Ectodermal cell (in vitro differentiated cells): ENCODE results near the gene CEP44.
"Not testable (repeated sequence)": the region's sequence is repeated elsewhere in the genome, so short reads cannot be mapped to it uniquely, and the experiment has no call there.

Source experiments
- H3K27ac ChIP-seq: 2 replicates; pipeline ENCODE4 v1.7.0; 2013; ENCODE audit warnings: mild to moderate bottlenecking, low read depth, low read length; ENCODE audit not compliant: insufficient read depth, poor library complexity, severe bottlenecking
- H3K27me3 ChIP-seq: 2 replicates; pipeline ENCODE4 v1.7.0; 2013; ENCODE audit warnings: mild to moderate bottlenecking, low read length; ENCODE audit not compliant: insufficient read depth, control insufficient read depth, poor library complexity, severe bottlenecking
- H3K36me3 ChIP-seq: one replicate; pipeline ENCODE4 v1.7.0; 2013; ENCODE audit warnings: low read length; ENCODE audit not compliant: control insufficient read depth, insufficient read depth
- H3K4me1 ChIP-seq: one replicate; pipeline ENCODE4 v1.7.0; 2013; ENCODE audit warnings: low read length; ENCODE audit not compliant: control insufficient read depth, insufficient read depth
- H3K4me3 ChIP-seq: 2 replicates; pipeline ENCODE4 v1.7.0; 2013; ENCODE audit warnings: low read depth, low read length, control low read depth; ENCODE audit not compliant: insufficient read depth
- H3K9me3 ChIP-seq: 2 replicates; pipeline ENCODE4 v1.7.0; 2013; ENCODE audit warnings: mild to moderate bottlenecking, low read length, moderate library complexity; ENCODE audit not compliant: control insufficient read depth
- WGBS, 2 experiments: methylation state at CpG; one replicate each; pipeline ENCODE4 v1.1.7; 2013; ENCODE audit warnings: missing lambda C conversion rate in 2 of 2; 5-methylcytosine and 5-hydroxymethylcytosine counted together

The CEP44 gene

GRCh38 chr4:174295142-174295541 is 11.4 kb downstream of the CEP44 start:
- H3K4me3 ChIP-seq, H3K9me3 ChIP-seq, H3K4me1 ChIP-seq, H3K27me3 ChIP-seq, H3K27ac ChIP-seq: not testable (repeated sequence)
- peaks cover 14% of the 10 kb centered on the region for H3K36me3 ChIP-seq
- 94% methylated on average over 13 to 21 of the region's 27 CpGs for WGBS, 2 experiments

GRCh38 chr4:174303687-174304086 is 20.0 kb downstream of the CEP44 start:
- H3K4me1 ChIP-seq: no peaks in the 10 kb centered on the region
- no peak overlapping the region for H3K4me3 ChIP-seq
- no peaks in the 10 kb centered on the region for H3K27me3 ChIP-seq
- WGBS, 2 experiments: 100% methylated on average over 1 of the region's 1 CpG; no CpG with 5 or more reads in 1 of the 2 experiments
- no peak overlapping the region for H3K27ac ChIP-seq
- H3K9me3 ChIP-seq: no peaks in the 10 kb centered on the region
- H3K36me3 ChIP-seq: no peaks in the 10 kb centered on the region

GRCh38 chr4:174304664-174305063 is 21.0 kb downstream of the CEP44 start:
- no peak overlapping the region for H3K27ac ChIP-seq
- 100% methylated on average over 1 of the region's 1 CpG; no CpG with 5 or more reads in 1 of the 2 experiments for WGBS, 2 experiments
- H3K4me3 ChIP-seq: no peak overlapping the region
- no peaks in the 10 kb centered on the region for H3K36me3 ChIP-seq
- H3K4me1 ChIP-seq: no peaks in the 10 kb centered on the region
- H3K9me3 ChIP-seq: no peaks in the 10 kb centered on the region
- H3K27me3 ChIP-seq: no peaks in the 10 kb centered on the region

GRCh38 chr4:174305961-174306360 is 22.2 kb downstream of the CEP44 start:
- H3K27ac ChIP-seq: no peak overlapping the region
- WGBS, 2 experiments: 92 to 97% methylated on average over 3 of the region's 3 CpGs
- H3K4me1 ChIP-seq: no peaks in the 10 kb centered on the region
- H3K4me3 ChIP-seq: no peak overlapping the region
- H3K27me3 ChIP-seq: no peaks in the 10 kb centered on the region
- no peaks in the 10 kb centered on the region for H3K9me3 ChIP-seq
- H3K36me3 ChIP-seq: no peaks in the 10 kb centered on the region

DNA sequence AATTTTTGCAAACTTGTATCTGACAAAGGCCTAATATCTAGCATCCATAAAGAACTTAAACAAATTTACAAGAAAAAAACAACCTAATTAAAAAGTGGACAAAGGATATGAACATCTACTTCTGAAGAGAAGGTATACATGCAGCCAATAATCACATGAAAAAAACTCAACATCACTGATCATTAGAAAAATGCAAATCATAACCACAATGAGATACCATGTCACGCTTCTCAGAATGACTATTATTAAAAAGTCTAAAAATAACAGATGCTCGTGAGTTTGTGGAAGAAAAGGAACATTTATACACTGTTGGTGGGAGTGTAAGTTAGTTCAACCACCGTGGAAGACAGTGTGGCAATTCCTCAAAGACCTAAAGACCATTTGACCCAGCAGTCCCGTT is 24.0 kb downstream of the CEP44 start:
- Histone ChIP-seq H3K36me3 (peaks cover under 1% of the 10 kb centered on the region), H3K27me3 (no peaks in the 10 kb centered on the region), H3K9me3 (no peaks in the 10 kb centered on the region), H3K4me3 (no peak overlapping the region), H3K27ac (no peak overlapping the region), H3K4me1 (no peaks in the 10 kb centered on the region)
- WGBS, 2 experiments: 88 to 98% methylated on average over 4 of the region's 4 CpGs

- no peaks in the 10 kb centered on the region for H3K4me1 ChIP-seq
- no peaks in the 10 kb centered on the region for H3K27me3 ChIP-seq
- H3K9me3 ChIP-seq: no peaks in the 10 kb centered on the region
- WGBS, 2 experiments: 89 to 98% methylated on average over 2 to 3 of the region's 3 CpGs
- H3K27ac ChIP-seq: no peak overlapping the region
- H3K36me3 ChIP-seq: peaks cover 4% of the 10 kb centered on the region
- no peak overlapping the region for H3K4me3 ChIP-seq
Measured at GRCh38 chr4:174312993-174313392, 29.3 kb downstream of the CEP44 start.

GRCh38 chr4:174314274-174314673 is 30.6 kb downstream of the CEP44 start:
- H3K36me3 ChIP-seq: peaks cover 4% of the 10 kb centered on the region
- H3K4me3 ChIP-seq: no peak overlapping the region
- no peak overlapping the region for H3K27ac ChIP-seq
- H3K9me3 ChIP-seq: no peaks in the 10 kb centered on the region
- 94 to 98% methylated on average over 2 to 3 of the region's 3 CpGs for WGBS, 2 experiments
- no peaks in the 10 kb centered on the region for H3K27me3 ChIP-seq
- no peaks in the 10 kb centered on the region for H3K4me1 ChIP-seq

GRCh38 chr4:174314770-174315169 is 31.1 kb downstream of the CEP44 start:
- H3K9me3 ChIP-seq: no peaks in the 10 kb centered on the region
- H3K4me3 ChIP-seq: no peak overlapping the region
- no peaks in the 10 kb centered on the region for H3K27me3 ChIP-seq
- H3K36me3 ChIP-seq: peaks cover 4% of the 10 kb centered on the region
- H3K4me1 ChIP-seq: no peaks in the 10 kb centered on the region
- H3K27ac ChIP-seq: no peak overlapping the region
- WGBS, 2 experiments: 82 to 88% methylated on average over 3 of the region's 3 CpGs

GRCh38 chr4:174316546-174316945 is 32.8 kb downstream of the CEP44 start:
- H3K4me1 ChIP-seq: no peaks in the 10 kb centered on the region
- peaks cover 4% of the 10 kb centered on the region for H3K36me3 ChIP-seq
- WGBS, 2 experiments: 100% methylated on average over 1 of the region's 1 CpG
- no peaks in the 10 kb centered on the region for H3K9me3 ChIP-seq
- H3K27ac ChIP-seq: no peak overlapping the region
- no peak overlapping the region for H3K4me3 ChIP-seq
- H3K27me3 ChIP-seq: no peaks in the 10 kb centered on the region

DNA sequence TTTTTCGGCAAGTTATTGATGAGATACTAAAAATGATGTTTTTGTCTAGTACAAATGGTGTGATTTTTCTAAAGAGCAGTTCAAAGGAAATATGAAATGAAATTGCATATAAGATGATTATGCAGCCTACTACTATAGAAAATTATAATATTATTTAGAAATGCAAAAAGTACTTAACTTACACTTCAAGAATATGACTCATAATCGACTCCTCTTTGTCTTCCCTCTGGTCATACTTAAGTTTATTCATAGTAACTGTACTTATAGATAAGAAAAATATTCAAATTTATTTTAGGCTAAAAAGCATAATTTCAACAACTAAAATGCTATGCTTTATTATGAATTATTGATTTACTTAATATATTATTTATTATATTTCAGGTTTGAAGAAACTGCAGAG is 33.2 kb downstream of the CEP44 start:
- H3K4me1 ChIP-seq: no peaks in the 10 kb centered on the region
- H3K27ac ChIP-seq: no peak overlapping the region
- WGBS, 2 experiments: 100% methylated on average over 1 of the region's 2 CpGs
- no peak overlapping the region for H3K4me3 ChIP-seq
- no peaks in the 10 kb centered on the region for H3K27me3 ChIP-seq
- H3K9me3 ChIP-seq: no peaks in the 10 kb centered on the region
- peaks cover 4% of the 10 kb centered on the region for H3K36me3 ChIP-seq

DNA sequence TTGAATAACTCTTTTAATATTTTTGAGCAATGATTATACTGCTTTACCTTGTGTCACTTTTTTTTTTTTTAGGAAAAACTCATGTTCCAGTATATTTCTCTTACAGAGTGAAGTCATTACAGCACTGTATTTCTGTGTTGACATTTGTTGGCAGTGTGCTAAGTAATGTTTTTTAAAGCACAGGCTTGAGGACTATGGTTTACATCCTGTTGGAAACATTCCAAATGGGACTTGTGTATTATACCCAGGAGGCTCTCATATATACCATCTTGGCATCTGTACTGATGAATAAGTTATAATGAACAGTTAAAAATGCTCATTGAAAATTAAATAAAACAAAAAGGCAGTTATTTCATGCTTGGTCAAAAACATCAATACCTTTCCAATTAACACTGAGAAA is 33.8 kb downstream of the CEP44 start:
- no peak overlapping the region for H3K4me3 ChIP-seq
- H3K9me3 ChIP-seq: no peaks in the 10 kb centered on the region
- H3K27me3 ChIP-seq: no peaks in the 10 kb centered on the region
- H3K27ac ChIP-seq: no peak overlapping the region
- H3K36me3 ChIP-seq: peaks cover 4% of the 10 kb centered on the region
- H3K4me1 ChIP-seq: no peaks in the 10 kb centered on the region
